Measurements from ENCODE around the gene GGTA1.
A peak's percentile ranks its signal among the peaks of the same experiment; 100 is the strongest.

The GGTA1 gene

DNA sequence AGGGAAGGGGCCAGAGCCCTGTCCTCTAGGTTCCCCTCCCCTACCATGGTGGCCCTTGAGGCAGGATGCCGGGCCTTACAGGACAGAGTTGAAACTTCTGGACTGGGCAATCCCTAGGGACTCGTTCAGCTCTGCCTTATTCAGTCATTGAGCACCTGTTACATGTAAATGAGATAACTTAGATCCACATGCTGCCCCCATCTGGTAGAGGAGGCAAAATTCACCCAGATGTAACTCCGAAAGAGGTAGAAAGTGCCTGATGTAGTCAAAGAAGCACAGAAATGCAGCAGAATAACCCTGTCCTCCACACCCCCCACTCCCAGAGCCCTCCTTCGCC lies 1.5 kb downstream of the GGTA1 start:
- Mint-ChIP-seq H3K9me3 (no peaks in the 10 kb centered on the region), H3K4me3 (peak overlapping the region; percentile 76 to 90 (median 87)), H3K36me3 (ENCODE audit: low read depth) (no peaks in the 10 kb centered on the region), H3K4me1 (peaks cover 22% of the 10 kb centered on the region), H3K27me3 (ENCODE audit: low read depth) (peaks cover 62% of the 10 kb centered on the region), H3K27ac (peak overlapping the region in 1 of 3 experiments; percentile 67)
- TF ChIP-seq, protein P1, sequence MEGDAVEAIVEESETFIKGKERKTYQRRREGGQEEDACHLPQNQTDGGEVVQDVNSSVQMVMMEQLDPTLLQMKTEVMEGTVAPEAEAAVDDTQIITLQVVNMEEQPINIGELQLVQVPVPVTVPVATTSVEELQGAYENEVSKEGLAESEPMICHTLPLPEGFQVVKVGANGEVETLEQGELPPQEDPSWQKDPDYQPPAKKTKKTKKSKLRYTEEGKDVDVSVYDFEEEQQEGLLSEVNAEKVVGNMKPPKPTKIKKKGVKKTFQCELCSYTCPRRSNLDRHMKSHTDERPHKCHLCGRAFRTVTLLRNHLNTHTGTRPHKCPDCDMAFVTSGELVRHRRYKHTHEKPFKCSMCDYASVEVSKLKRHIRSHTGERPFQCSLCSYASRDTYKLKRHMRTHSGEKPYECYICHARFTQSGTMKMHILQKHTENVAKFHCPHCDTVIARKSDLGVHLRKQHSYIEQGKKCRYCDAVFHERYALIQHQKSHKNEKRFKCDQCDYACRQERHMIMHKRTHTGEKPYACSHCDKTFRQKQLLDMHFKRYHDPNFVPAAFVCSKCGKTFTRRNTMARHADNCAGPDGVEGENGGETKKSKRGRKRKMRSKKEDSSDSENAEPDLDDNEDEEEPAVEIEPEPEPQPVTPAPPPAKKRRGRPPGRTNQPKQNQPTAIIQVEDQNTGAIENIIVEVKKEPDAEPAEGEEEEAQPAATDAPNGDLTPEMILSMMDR (IDR thresholded peaks at IDR 0.05; ENCODE audit: unreplicated experiment in 3 of 3), result peak; percentile 64 to 65 (median 64)

DNA sequence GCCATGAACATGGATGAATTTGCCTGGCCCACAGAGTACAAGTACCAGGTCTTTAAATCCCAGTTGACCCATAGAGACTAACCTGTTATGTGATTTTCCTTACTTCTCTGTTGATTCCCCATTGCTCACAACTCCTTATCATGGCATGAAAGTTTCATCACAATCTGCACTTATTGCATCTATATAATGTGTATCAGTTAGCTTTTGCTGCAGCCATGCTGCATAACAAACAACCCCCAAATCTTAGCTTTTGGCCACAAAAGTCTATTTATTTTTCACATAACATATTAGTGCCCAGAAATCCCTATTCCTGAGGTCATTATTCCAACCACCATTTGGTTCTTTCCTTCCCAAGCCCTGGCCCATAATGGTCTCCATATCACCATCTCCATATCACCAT lies 3.7 kb downstream of the GGTA1 start:
- Mint-ChIP-seq H3K9me3 (no peaks in the 10 kb centered on the region), H3K4me1 (peaks cover 27% of the 10 kb centered on the region), H3K4me3 (no peak overlapping the region), H3K27ac (no peak overlapping the region), H3K27me3 (ENCODE audit: low read depth) (peaks cover 60% of the 10 kb centered on the region), H3K36me3 (ENCODE audit: low read depth) (no peaks in the 10 kb centered on the region)
- TF ChIP-seq, protein P1 (IDR thresholded peaks at IDR 0.05; ENCODE audit: unreplicated experiment in 3 of 3), result no peak

- TF ChIP-seq, protein P1 (IDR thresholded peaks at IDR 0.05; ENCODE audit: unreplicated experiment in 3 of 3), result no peak
- Mint-ChIP-seq H3K27me3 (ENCODE audit: low read depth) (peaks cover 47% of the 10 kb centered on the region), H3K9me3 (no peaks in the 10 kb centered on the region), H3K27ac (no peak overlapping the region), H3K36me3 (ENCODE audit: low read depth) (no peaks in the 10 kb centered on the region), H3K4me1 (peaks cover 22% of the 10 kb centered on the region), H3K4me3 (no peak overlapping the region)
Observed at GRCh38 chr9:121494192-121494591, 5.5 kb downstream of the GGTA1 start.

DNA sequence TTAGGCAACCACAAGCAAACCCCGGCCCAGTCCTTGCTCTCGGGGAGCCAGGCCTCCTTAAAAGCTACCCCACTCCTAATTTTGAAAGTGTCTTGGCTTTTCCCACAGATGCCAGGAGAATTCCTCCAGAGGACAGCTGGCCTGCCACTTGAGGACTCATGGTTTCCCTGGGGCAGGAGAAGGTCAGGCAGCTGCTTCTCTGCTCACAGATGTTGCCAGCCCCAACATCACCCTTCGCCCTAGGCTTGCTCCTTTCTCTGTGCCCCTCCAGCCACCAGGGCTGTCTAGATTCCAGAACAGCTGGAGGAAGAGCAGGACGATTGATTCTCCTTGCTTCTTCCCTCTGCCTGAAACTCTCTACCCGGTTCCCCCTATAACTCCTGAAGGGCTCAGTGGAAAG lies 8.5 kb downstream of the GGTA1 start:
- TF ChIP-seq, protein P1 (IDR thresholded peaks at IDR 0.05; ENCODE audit: unreplicated experiment in 3 of 3), result no peak
- Mint-ChIP-seq H3K4me1 (peaks cover 9% of the 10 kb centered on the region), H3K9me3 (no peaks in the 10 kb centered on the region), H3K27ac (no peak overlapping the region), H3K27me3 (ENCODE audit: low read depth) (peaks cover 22% of the 10 kb centered on the region), H3K4me3 (no peak overlapping the region), H3K36me3 (ENCODE audit: low read depth) (no peaks in the 10 kb centered on the region)

DNA sequence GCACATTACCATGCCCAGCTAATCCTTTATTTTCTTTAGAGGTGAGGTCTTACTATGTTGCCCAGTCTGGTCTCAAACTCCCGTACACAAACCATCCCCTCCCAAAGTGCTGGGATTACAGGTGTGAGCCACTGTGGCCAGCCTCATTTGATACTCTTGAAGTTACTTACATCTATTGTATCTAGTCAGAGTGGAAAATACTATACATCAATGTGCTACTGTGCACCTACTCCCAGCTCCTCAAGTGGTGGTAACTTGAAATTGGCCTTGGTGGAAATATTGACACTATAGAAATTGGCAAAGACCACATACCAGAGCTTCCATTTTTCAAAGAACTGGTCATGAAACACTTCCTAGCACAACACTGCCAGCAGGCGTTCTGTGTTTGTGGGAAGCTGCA lies 10.3 kb downstream of the GGTA1 start:
- Mint-ChIP-seq H3K9me3 (no peaks in the 10 kb centered on the region), H3K4me3 (no peak overlapping the region), H3K4me1 (peaks cover 20% of the 10 kb centered on the region), H3K27ac (no peak overlapping the region), H3K27me3 (ENCODE audit: low read depth) (peaks cover 9% of the 10 kb centered on the region), H3K36me3 (ENCODE audit: low read depth) (no peaks in the 10 kb centered on the region)
- TF ChIP-seq, protein P1 (IDR thresholded peaks at IDR 0.05; ENCODE audit: unreplicated experiment in 3 of 3), result no peak

GRCh38 chr9:121486043-121486442 lies 13.6 kb downstream of the GGTA1 start:
- no peak overlapping the region for H3K27ac Mint-ChIP-seq
- H3K27me3 Mint-ChIP-seq (ENCODE audit: low read depth), result peaks cover under 1% of the 10 kb centered on the region
- H3K4me1 Mint-ChIP-seq, result peaks cover 25% of the 10 kb centered on the region
- TF ChIP-seq, protein P1 (IDR thresholded peaks at IDR 0.05; ENCODE audit: unreplicated experiment in 3 of 3), result no peak
- H3K36me3 Mint-ChIP-seq (ENCODE audit: low read depth), result no peaks in the 10 kb centered on the region
- no peak overlapping the region for H3K4me3 Mint-ChIP-seq
- no peaks in the 10 kb centered on the region for H3K9me3 Mint-ChIP-seq
